ENCODE measurements around the gene ATRNL1.
"Not testable (repeated sequence)": the region's sequence is repeated elsewhere in the genome, so short reads cannot be mapped to it uniquely, and the experiment has no call there.

ATRNL1 gene

DNA sequence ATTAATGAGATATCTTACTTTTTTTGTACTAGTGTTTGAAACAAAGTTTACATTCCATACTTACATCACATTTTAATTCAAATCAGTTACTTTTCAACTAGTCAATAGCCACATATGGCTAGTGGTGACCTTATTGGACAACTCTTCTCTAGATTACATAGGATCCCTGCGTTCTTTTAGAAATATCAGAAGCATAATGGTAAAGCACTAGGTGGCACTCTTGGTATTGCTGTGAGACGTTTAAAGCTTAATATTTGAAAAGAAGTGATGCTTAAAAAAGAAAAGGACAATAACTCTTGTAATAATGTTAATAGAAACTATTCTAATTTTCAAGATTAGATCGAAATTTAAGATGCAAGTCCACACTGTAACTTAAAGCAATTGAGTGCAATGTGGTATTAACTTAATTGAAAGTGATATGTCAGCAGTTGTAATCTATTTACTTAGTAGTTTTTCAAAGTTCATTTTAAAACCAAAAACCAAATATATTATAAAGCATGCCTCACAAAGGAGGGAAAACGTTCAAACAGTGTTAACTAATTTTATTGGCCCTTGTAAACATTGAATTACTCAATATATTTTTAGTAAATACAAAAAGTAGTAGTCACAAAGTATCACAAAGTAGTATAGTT is 339.1 kb downstream of the ATRNL1 start:
- no peak for DNase-seq

GRCh38 chr10:115436999-115437398 is 343.8 kb downstream of the ATRNL1 start:
- no peak for DNase-seq

DNA sequence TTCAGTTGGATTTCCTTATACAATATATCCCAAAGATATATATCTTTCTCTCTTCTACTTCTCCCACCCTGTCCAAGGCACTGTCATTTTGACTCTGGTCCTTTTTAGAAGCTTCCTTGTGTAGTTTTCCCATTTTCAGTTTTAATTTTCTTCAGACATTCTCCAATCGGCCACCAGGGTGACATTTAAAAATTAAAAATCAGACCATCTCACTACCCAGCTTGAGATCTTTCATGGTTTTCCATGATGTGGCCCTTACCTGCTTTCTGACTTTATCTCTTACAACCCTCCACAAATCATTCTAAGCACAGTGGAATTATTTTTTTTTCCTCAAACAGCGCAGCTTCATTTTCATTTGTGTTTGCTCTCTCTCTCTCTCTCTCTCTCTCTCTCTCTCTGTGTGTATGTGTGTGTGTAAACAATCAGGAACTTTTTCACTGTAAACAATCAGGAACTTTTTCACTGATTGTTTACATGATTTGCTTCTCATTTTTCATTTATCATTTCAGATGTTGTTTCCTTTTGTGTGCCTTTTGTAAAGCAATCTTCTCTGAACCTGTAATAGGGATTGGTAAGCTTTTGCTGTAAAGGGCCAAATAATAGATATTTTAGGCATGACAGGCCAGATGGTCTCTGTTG is 348.9 kb downstream of the ATRNL1 start:
- no peak for DNase-seq

- DNase-seq: no peak
Observed at GRCh38 chr10:115456812-115457211, 363.6 kb downstream of the ATRNL1 start.

DNA sequence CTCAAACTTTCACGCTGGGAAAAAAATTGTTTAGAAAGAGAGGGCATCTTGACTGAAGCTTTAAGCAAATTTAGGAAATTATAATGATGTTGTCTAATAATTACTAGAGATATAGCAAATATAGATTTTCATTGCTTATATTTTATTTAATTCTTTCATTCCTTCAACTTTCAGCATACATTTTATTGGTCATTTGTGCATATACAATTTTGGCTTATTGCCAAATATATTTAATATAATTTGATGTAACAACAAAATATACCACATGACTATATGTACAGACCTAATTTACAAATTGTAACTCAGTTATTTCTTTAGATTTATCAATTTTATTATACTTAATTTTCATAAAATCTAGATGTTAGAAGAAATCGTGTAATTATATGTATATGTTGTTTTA is 390.1 kb downstream of the ATRNL1 start:
- no peak for DNase-seq

- DNase-seq: no peak
Observed at GRCh38 chr10:115491526-115492140, 398.5 kb downstream of the ATRNL1 start.

- no peak for DNase-seq
Observed at GRCh38 chr10:115503546-115503945, 410.4 kb downstream of the ATRNL1 start.

GRCh38 chr10:115514895-115515294 is 421.7 kb downstream of the ATRNL1 start:
- DNase-seq: no peak

GRCh38 chr10:115525141-115525540 is 432.0 kb downstream of the ATRNL1 start:
- no peak for DNase-seq

GRCh38 chr10:115527682-115528081 is 434.5 kb downstream of the ATRNL1 start:
- DNase-seq: not testable (repeated sequence)

DNA sequence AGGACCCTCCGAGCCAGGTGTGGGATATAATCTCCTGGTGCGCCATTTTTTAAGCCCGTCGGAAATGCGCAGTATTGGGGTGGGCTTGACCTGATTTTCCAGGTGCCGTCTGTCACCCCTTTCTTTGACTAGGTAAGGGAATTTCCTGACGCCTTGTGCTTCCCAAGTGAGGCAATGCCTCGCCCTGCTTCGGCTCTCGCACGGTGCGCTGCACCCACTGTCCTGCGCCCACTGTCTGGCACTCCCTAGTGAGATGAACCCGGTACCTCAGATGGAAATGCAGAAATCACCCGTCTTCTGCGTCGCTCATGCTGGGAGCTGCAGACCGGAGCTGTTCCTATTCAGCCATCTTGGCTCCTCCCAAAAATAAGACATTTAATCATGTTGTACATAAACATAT is 443.2 kb downstream of the ATRNL1 start:
- not testable (repeated sequence) for DNase-seq

DNA sequence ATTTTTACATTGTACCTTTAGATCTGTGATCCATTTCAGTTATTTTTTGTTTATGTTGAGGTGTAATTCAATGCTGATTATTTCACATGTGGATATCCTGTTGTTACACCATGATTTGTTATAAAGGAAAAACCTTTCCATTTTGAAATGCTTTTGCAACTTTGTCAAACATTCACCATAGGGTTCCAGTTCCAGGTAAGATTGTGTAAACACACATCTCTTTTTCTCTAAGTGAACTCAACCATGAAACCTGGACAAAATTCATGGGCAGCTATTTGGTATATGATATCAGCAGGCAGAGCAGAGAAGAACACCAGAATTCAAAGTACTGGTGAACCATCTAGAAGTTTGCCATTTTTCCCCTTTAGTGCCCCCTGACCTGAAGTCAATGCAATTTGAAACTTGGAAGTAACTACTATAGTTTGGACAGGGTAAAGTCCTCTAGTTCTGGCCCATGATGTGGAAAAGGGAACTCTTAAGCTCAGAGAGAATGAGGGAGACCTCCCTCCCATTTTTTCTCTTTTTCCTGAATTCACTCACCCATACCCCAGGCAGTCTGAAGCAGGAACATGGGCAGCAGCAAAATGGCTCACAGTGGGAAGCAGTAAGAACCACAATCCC is 446.1 kb downstream of the ATRNL1 start:
- DNase-seq: no peak

- DNase-seq: no peak
Observed at GRCh38 chr10:115555887-115556402, 462.8 kb downstream of the ATRNL1 start.

DNA sequence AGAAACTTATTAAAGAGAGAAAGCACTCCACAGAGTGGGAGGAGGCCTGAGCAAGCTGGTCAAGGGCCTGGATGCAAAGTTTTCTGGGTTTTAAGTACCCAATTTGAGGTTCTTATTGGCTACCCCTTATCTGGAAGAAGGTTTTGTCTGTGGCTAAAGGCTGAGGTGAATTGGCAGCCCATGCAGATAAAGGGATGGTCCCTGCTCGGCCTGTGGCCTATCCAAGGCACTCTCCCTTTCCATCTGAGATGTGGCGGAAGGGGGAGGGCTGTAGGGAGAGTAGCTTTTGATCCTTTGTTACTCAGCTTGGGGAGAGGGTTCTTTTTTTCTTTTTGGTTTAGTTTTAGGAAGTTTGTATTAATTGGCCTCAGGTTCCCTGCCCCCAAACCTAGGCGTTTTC is 465.1 kb downstream of the ATRNL1 start:
- no peak for DNase-seq

DNA sequence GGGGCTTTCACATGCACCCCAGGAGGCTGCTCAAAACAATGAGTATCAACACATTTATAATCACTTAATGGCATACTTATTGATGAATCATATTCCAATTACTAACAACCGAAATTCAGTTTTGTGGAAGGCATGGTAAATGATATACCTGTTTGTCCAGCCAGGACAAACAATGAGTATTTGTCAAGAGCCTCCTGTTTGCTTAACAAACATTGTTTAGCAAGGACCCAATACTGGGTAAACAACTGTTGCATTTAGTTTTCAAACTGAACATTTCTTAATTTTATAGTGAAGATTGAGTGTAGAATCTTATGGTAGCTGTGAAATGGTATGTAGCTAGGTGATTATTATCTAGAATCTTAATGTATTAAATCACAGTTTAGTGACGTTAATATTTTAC is 473.7 kb downstream of the ATRNL1 start:
- DNase-seq: no peak

DNA sequence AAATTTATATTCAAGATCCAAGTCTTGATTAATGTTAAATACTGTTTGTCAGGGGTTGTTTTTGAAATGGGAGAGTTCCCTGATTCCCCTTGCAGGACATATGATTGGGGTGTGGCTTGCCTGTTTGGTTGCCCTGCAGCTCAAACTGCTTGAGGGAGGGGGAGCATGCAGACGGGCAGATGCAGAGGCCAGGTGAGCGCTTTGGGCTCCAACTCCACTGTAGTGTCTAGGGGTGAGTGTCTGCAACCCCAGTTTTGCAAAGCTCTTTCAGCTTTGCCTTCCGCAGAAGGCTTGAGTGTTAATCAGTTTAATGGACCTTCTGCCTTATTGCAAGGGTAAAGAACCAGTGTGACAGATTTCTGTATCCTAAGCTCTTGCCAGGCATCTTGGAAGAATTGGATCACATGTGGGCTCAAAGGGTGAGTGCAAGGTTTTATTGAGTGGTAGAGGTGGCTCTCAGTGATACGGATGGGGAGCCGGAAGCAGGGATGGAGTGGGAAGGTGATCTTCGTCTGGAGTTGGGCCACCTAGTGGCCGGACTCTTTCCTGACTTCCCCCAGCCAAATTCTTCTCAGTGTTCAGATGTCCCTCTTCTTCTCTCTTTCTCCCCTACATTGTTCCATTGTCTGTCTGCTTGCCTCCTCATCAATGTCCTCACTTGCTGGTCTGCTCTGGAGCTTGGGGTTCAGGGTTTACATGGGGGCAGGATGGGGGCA is 479.7 kb downstream of the ATRNL1 start:
- DNase-seq: no peak

- no peak for DNase-seq
Observed at GRCh38 chr10:115580239-115580638, 487.1 kb downstream of the ATRNL1 start.

- no peak for DNase-seq
Observed at GRCh38 chr10:115593060-115593459, 499.9 kb downstream of the ATRNL1 start.

- DNase-seq: no peak
Observed at GRCh38 chr10:115604627-115605026, 511.5 kb downstream of the ATRNL1 start.

- DNase-seq: no peak
Observed at GRCh38 chr10:115606086-115606485, 512.9 kb downstream of the ATRNL1 start.

DNA sequence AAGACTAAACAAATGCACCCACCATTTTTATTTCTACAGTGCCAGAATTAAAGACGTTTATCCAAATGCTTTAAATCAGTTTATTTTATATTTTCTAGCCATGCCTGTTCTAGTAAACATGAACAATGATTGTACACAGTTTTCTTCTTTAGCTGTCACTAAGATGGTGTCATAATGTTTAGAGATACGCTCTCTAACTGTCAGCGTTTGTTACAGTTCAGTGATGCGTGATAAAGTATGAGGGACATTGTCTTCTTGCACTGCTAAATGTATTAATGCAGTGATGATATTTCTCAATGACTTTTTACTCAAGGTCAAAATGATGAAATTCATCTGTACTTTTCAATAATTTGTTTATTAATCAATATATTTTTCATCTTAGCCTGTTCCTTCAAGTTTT is 513.6 kb downstream of the ATRNL1 start:
- no peak for DNase-seq

DNA sequence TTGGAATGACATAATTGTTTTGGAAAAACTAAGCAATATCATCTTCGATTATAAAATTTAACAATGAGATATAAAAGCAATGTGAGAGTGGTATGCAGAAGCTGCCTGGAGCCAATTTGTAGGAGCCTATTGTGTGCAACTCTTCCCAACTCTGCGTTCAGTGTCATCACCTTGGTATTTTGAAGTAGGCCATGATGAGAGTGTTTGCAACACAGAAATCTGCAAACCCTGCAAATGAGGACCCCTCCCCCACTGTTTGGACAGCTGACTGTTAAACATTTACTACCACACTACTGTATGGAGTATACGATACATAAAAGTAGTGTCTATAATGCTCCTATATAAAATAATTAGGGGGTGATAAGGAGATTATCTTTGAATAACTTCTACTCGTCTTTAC is 531.3 kb downstream of the ATRNL1 start:
- DNase-seq: no peak

- DNase-seq: no peak
Observed at GRCh38 chr10:115628616-115629015, 535.5 kb downstream of the ATRNL1 start.
